SK-N-SH (cell line): Measurements from ENCODE around the gene SCAI. TPM values are rescaled to one million over a fixed set of nuclear protein-coding genes. Genes with fewer than 3 reads are reported as not detected.

Experiments
- CTCF ChIA-PET: fragments of 300-600, 350-600 bp; formaldehyde crosslinking; extraction: SDS; loops from one replicate; lab custom pipeline; 2021; lab: Yijun Ruan, JAX
- POLR2A ChIA-PET: fragments of 350-600 bp; sonication (Branson Sonifier 250); formaldehyde crosslinking; extraction: SDS; loops from one replicate; lab custom pipeline; 2020; ENCODE audit warnings: antibody characterized with exemption, inconsistent platforms; lab: Yijun Ruan, JAX
- DNase-seq: peaks from one replicate; pipeline ENCODE4 v3.0.0; 2012
- H2AFZ ChIP-seq: fragments of 200-600 bp; sonication (generic); 2 replicates; pipeline ENCODE4 v1.8.1; 2016; ENCODE audit warnings: antibody characterized with exemption, mild to moderate bottlenecking, low read depth
- H3F3A ChIP-seq: fragments of 200-600 bp; sonication (generic); replicated peaks from 2 replicates; pipeline ENCODE3; 2016; ENCODE audit warnings: antibody characterized with exemption, mild to moderate bottlenecking; ENCODE audit not compliant: insufficient read depth
- H3K27ac ChIP-seq, 2 experiments: fragments of 200-500 bp in 1 of 2; fragments of 200-600 bp in 1 of 2; sonication (Bioruptor generic) in 1 of 2; sonication (generic), shearing (Covaris generic) in 1 of 2; 2 replicates each; pipeline versions ENCODE4 v1.5.1 to v1.6.1; 2014 to 2016; ENCODE audit warnings: low read depth in 2 of 2, inconsistent platforms in 1 of 2, low read length in 1 of 2, mild to moderate bottlenecking in 1 of 2, mixed read lengths in 1 of 2
- H3K27me3 ChIP-seq: fragments of 200-600 bp; sonication (generic), shearing (Covaris generic); 2 replicates; pipeline ENCODE4 v1.6.1; 2016; ENCODE audit warnings: mixed run types; ENCODE audit not compliant: insufficient read depth
- H3K36me3 ChIP-seq, 2 experiments: fragments of 200-500 bp in 1 of 2; fragments of 200-600 bp in 1 of 2; sonication (Bioruptor generic) in 1 of 2; sonication (generic) in 1 of 2; replicated peaks in 1 of 2; 2 replicates each; pipeline versions ENCODE3 to v1.5.1; 2014 to 2016; ENCODE audit warnings: low read length in 1 of 2, mild to moderate bottlenecking in 1 of 2; ENCODE audit not compliant: insufficient read depth in 2 of 2, control insufficient read depth in 1 of 2
- H3K4me1 ChIP-seq, 2 experiments: fragments of 200-500 bp in 1 of 2; fragments of 200-600 bp in 1 of 2; sonication (Bioruptor generic) in 1 of 2; sonication (generic), shearing (Covaris generic) in 1 of 2; 2 replicates each; pipeline versions ENCODE4 v1.5.1 to v1.6.1; 2014 to 2016; ENCODE audit warnings: low read depth in 1 of 2, low read length in 1 of 2, mixed run types in 1 of 2; ENCODE audit not compliant: insufficient read depth in 2 of 2, control insufficient read depth in 1 of 2
- H3K4me2 ChIP-seq: fragments of 200-600 bp; sonication (generic), shearing (Covaris generic); 2 replicates; pipeline ENCODE4 v1.6.1; 2017; ENCODE audit warnings: mixed run types
- H3K4me3 ChIP-seq, 2 experiments: fragments of 200-500 bp in 1 of 2; fragments of 200-600 bp in 1 of 2; sonication (Bioruptor generic) in 1 of 2; sonication (generic), shearing (Covaris generic) in 1 of 2; 2 replicates each; pipeline versions ENCODE4 v1.5.1 to v1.8.1; 2014 to 2016; ENCODE audit warnings: low read depth in 2 of 2, inconsistent platforms in 1 of 2, low read length in 1 of 2, mild to moderate bottlenecking in 1 of 2, mixed read lengths in 1 of 2, moderate library complexity in 1 of 2
- H3K79me2 ChIP-seq: fragments of 200-600 bp; sonication (generic); 2 replicates; pipeline ENCODE4 v1.8.1; 2017; ENCODE audit warnings: mild to moderate bottlenecking; ENCODE audit not compliant: insufficient read depth
- H3K9ac ChIP-seq: fragments of 200-600 bp; sonication (generic); 2 replicates; pipeline ENCODE4 v1.6.1; 2017; ENCODE audit warnings: mixed run types
- H3K9me2 ChIP-seq: fragments of 200-600 bp; sonication (generic); 2 replicates; pipeline ENCODE4 v1.6.1; 2017; ENCODE audit warnings: mixed run types
- H3K9me3 ChIP-seq: fragments of 200-600 bp; sonication (generic); 2 replicates; pipeline ENCODE4 v1.6.1; 2017; ENCODE audit warnings: mixed run types, mild to moderate bottlenecking, moderate library complexity
- H4K20me1 ChIP-seq: fragments of 200-600 bp; sonication (generic); 2 replicates; pipeline ENCODE4 v1.6.1; 2017; ENCODE audit warnings: mild to moderate bottlenecking, mixed run types; ENCODE audit not compliant: insufficient read depth
- CHD2 ChIP-seq: fragments of 150-350 bp; IDR thresholded peaks from 2 replicates; pipeline ENCODE4 v1.6.1; 2018; ENCODE audit warnings: low read length; ENCODE audit not compliant: partially characterized antibody
- ELF1 ChIP-seq: IDR thresholded peaks from 2 replicates; pipeline ENCODE4 v1.4.0; 2012
- FOSL2 ChIP-seq: IDR thresholded peaks from 2 replicates; pipeline ENCODE4 v1.4.0; 2012; ENCODE audit warnings: low read depth, mild to moderate bottlenecking, moderate library complexity, borderline replicate concordance
- JUND ChIP-seq: IDR thresholded peaks from 2 replicates; pipeline ENCODE4 v1.4.0; 2012
- MXI1 ChIP-seq: IDR thresholded peaks from 2 replicates; pipeline ENCODE4 v1.6.1; 2012; ENCODE audit warnings: mild to moderate bottlenecking, low read depth, low read length, improper control_type of control experiment
- NFIC ChIP-seq: IDR thresholded peaks from 2 replicates; pipeline ENCODE4 v1.4.0; 2012; ENCODE audit warnings: borderline replicate concordance
- POLR2AphosphoS5 ChIP-seq: IDR thresholded peaks from 2 replicates; pipeline ENCODE4 v1.6.1; 2012; ENCODE audit warnings: low read depth, low read length
- RCOR1 ChIP-seq: fragments of 150-350 bp; IDR thresholded peaks from 2 replicates; pipeline ENCODE4 v1.6.1; 2017; ENCODE audit warnings: antibody characterized with exemption, low read length
- RFX5 ChIP-seq: IDR thresholded peaks from 2 replicates; pipeline ENCODE4 v1.6.1; 2012; ENCODE audit warnings: mild to moderate bottlenecking, improper control_type of control experiment, low read length
- SMC3 ChIP-seq: IDR thresholded peaks from 2 replicates; pipeline ENCODE4 v1.6.1; 2012; ENCODE audit warnings: low read depth, low read length, improper control_type of control experiment
- TAF1 ChIP-seq: IDR thresholded peaks from 2 replicates; pipeline ENCODE4 v1.6.1; 2012; ENCODE audit warnings: low read depth, mild to moderate bottlenecking, low read length, moderate library complexity, borderline replicate concordance
- TCF12 ChIP-seq: IDR thresholded peaks from 2 replicates; pipeline ENCODE4 v1.4.0; 2012
- WGBS: methylation state at CpG from one replicate; pipeline ENCODE4 v1.1.6; 2017; ENCODE audit warnings: low lambda C conversion rate; 5-methylcytosine and 5-hydroxymethylcytosine counted together
- polyA plus RNA-seq, 3 experiments: library from polyadenylated mRNA; depleted of rRNA; stranded (reverse); fragments of >200 nt; gene quantifications; 2 replicates each; pipeline ENCODE4 v1.2.3, GENCODE V29; 2012
- TF ChIP-seq, protein P1 (sequence below): IDR thresholded peaks from 2 replicates; pipeline ENCODE4 v1.4.0; 2012; ENCODE audit warnings: low read depth
- TF ChIP-seq, protein P2 (sequence below): fragments of 200-600 bp; sonication (generic); IDR thresholded peaks from 2 replicates; pipeline ENCODE4 v1.6.1; 2017; ENCODE audit warnings: antibody characterized with exemption, mild to moderate bottlenecking, moderate library complexity
- TF ChIP-seq, protein P3 (sequence below): fragments of 150-350 bp; IDR thresholded peaks from 2 replicates; pipeline ENCODE4 v1.6.1; 2016; ENCODE audit warnings: mild to moderate bottlenecking, low read depth, low read length
- TF ChIP-seq, protein P4 (sequence below): IDR thresholded peaks from 2 replicates; pipeline ENCODE4 v1.4.0; 2012; ENCODE audit warnings: low read depth, borderline replicate concordance
- TF ChIP-seq, protein P5 (sequence below): IDR thresholded peaks from 2 replicates; pipeline ENCODE4 v1.6.1; 2012; ENCODE audit warnings: mild to moderate bottlenecking, low read depth, low read length, moderate library complexity

The SCAI gene
- polyA plus RNA-seq, 1 of the 3 experiments (the other 2 are of a cell fraction) = 0.85 TPM

DNA sequence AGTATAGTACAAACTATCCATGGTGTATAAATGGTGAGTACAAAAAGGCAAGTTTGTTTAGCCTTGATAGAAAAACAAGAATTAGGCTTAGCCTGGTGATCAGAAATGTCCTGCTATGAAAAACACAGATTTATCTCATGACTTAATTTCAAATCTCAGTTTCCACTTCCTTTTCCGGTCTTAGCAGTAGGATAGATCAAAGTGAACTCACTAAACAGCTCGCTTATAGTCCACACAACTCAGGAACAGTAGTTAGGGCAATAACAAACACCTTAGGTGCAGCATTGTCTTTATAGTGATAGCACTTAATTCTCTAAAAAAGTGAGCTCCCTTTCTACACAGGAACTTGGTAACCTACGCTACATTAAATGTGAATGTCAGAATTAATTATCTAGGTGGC is 213.9 kb downstream of the SCAI start:
- Histone ChIP-seq H3K27me3 (no peaks in the 10 kb centered on the region), H3K9me2 (no peaks in the 10 kb centered on the region), H3K4me3 (no peak overlapping the region), H3K9me3 (no peaks in the 10 kb centered on the region), H3K9ac (no peak overlapping the region), H2AFZ (no peak overlapping the region), H3K36me3 (peaks cover 66 to 72% of the 10 kb centered on the region in 2 experiments), H3K4me1 (no peaks in the 10 kb centered on the region; a peak in 1 of 4 replicates), H3K27ac (no peak overlapping the region), H3K4me2 (no peak overlapping the region), H4K20me1 (no peaks in the 10 kb centered on the region), H3K79me2 (no peaks in the 10 kb centered on the region), H3F3A (peaks cover 1% of the 10 kb centered on the region)
- 94% methylated on average over 3 of the region's 3 CpGs for WGBS
- POLR2A ChIA-PET = no interaction called here
- no peak for DNase-seq
- CTCF ChIA-PET = interaction anchor here (0.9 to 2.5 kb wide), 3 partner anchors 27 to 311 kb away, joined by 3 to 9 read pairs (median 3); partner anchors contain the start of genes HSPA5 and WDR38
- TF ChIP-seq FOSL2 (no peak), MXI1 (no peak), ELF1 (no peak), JUND (no peak), RCOR1 (no peak), POLR2AphosphoS5 (no peak), SMC3 (no peak), TAF1 (no peak), CHD2 (no peak), TCF12 (no peak), RFX5 (no peak)
- TF ChIP-seq, protein P1, sequence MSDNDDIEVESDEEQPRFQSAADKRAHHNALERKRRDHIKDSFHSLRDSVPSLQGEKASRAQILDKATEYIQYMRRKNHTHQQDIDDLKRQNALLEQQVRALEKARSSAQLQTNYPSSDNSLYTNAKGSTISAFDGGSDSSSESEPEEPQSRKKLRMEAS = no peak
- TF ChIP-seq, protein P2, sequence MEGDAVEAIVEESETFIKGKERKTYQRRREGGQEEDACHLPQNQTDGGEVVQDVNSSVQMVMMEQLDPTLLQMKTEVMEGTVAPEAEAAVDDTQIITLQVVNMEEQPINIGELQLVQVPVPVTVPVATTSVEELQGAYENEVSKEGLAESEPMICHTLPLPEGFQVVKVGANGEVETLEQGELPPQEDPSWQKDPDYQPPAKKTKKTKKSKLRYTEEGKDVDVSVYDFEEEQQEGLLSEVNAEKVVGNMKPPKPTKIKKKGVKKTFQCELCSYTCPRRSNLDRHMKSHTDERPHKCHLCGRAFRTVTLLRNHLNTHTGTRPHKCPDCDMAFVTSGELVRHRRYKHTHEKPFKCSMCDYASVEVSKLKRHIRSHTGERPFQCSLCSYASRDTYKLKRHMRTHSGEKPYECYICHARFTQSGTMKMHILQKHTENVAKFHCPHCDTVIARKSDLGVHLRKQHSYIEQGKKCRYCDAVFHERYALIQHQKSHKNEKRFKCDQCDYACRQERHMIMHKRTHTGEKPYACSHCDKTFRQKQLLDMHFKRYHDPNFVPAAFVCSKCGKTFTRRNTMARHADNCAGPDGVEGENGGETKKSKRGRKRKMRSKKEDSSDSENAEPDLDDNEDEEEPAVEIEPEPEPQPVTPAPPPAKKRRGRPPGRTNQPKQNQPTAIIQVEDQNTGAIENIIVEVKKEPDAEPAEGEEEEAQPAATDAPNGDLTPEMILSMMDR = no peak
- TF ChIP-seq, protein P3, sequence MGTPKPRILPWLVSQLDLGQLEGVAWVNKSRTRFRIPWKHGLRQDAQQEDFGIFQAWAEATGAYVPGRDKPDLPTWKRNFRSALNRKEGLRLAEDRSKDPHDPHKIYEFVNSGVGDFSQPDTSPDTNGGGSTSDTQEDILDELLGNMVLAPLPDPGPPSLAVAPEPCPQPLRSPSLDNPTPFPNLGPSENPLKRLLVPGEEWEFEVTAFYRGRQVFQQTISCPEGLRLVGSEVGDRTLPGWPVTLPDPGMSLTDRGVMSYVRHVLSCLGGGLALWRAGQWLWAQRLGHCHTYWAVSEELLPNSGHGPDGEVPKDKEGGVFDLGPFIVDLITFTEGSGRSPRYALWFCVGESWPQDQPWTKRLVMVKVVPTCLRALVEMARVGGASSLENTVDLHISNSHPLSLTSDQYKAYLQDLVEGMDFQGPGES = no peak
- TF ChIP-seq, protein P4, sequence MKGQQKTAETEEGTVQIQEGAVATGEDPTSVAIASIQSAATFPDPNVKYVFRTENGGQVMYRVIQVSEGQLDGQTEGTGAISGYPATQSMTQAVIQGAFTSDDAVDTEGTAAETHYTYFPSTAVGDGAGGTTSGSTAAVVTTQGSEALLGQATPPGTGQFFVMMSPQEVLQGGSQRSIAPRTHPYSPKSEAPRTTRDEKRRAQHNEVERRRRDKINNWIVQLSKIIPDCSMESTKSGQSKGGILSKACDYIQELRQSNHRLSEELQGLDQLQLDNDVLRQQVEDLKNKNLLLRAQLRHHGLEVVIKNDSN = no peak

DNA sequence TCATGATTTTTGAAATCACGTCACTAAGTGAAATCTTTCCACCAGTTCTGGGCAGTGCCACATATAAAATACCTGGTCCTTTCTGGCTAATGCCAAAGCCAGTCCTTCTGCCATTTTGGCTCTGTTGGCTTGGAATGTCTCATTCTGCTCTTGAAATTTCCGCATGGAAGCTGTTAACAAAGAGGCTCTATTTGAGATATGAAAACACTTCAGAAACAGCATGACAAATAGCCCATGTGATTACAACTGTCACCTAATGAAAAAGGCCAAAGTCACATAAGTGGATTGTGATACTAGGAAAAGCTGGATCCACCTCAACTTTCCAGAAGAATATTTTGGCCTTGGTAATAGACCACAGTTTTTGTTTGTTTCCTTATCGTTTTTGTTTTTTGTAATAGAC is 215.2 kb downstream of the SCAI start:
- H3F3A ChIP-seq = no peaks in the 10 kb centered on the region
- POLR2A ChIA-PET = no interaction called here
- H3K27me3 ChIP-seq = no peaks in the 10 kb centered on the region
- no peak overlapping the region for H3K27ac ChIP-seq
- WGBS = 97% methylated on average over 3 of the region's 3 CpGs
- no peaks in the 10 kb centered on the region for H3K9me3 ChIP-seq
- H2AFZ ChIP-seq = no peak overlapping the region
- no peak overlapping the region for H3K4me2 ChIP-seq
- no peaks in the 10 kb centered on the region for H3K79me2 ChIP-seq
- no peaks in the 10 kb centered on the region for H3K4me1 ChIP-seq
- DNase-seq = no peak
- H3K36me3 ChIP-seq = peaks cover 63 to 67% of the 10 kb centered on the region in 2 experiments
- H3K9ac ChIP-seq = no peak overlapping the region
- CTCF ChIA-PET = interaction anchor here (2.5 kb wide), 1 partner anchor 75 kb away, joined by 9 read pairs; the partner anchor contains the start of gene WDR38
- H3K9me2 ChIP-seq = no peaks in the 10 kb centered on the region
- no peaks in the 10 kb centered on the region for H4K20me1 ChIP-seq
- H3K4me3 ChIP-seq = no peak overlapping the region
- TF ChIP-seq, protein P5, sequence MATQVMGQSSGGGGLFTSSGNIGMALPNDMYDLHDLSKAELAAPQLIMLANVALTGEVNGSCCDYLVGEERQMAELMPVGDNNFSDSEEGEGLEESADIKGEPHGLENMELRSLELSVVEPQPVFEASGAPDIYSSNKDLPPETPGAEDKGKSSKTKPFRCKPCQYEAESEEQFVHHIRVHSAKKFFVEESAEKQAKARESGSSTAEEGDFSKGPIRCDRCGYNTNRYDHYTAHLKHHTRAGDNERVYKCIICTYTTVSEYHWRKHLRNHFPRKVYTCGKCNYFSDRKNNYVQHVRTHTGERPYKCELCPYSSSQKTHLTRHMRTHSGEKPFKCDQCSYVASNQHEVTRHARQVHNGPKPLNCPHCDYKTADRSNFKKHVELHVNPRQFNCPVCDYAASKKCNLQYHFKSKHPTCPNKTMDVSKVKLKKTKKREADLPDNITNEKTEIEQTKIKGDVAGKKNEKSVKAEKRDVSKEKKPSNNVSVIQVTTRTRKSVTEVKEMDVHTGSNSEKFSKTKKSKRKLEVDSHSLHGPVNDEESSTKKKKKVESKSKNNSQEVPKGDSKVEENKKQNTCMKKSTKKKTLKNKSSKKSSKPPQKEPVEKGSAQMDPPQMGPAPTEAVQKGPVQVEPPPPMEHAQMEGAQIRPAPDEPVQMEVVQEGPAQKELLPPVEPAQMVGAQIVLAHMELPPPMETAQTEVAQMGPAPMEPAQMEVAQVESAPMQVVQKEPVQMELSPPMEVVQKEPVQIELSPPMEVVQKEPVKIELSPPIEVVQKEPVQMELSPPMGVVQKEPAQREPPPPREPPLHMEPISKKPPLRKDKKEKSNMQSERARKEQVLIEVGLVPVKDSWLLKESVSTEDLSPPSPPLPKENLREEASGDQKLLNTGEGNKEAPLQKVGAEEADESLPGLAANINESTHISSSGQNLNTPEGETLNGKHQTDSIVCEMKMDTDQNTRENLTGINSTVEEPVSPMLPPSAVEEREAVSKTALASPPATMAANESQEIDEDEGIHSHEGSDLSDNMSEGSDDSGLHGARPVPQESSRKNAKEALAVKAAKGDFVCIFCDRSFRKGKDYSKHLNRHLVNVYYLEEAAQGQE = no peak
- TF ChIP-seq, protein P2 = no peak
- no peak for TF ChIP-seq POLR2AphosphoS5
- TF ChIP-seq, protein P3 = no peak
- TF ChIP-seq FOSL2 = no peak
- TF ChIP-seq NFIC = no peak
